ENCODE data around the gene PLTP.

Gene PLTP

GRCh38 chr20:45899046-45899835, 12.7 kb downstream of the PLTP start:
- Mint-ChIP-seq H3K4me1 (ENCODE audit: low read depth) (no peaks in the 10 kb centered on the region), H3K9me3 (ENCODE audit: low read depth) (no peaks in the 10 kb centered on the region), H3K27me3 (no peaks in the 10 kb centered on the region), H3K36me3 (peaks cover 3% of the 10 kb centered on the region), H3K4me3 (no peak overlapping the region), H3K27ac (no peak overlapping the region)

DNA sequence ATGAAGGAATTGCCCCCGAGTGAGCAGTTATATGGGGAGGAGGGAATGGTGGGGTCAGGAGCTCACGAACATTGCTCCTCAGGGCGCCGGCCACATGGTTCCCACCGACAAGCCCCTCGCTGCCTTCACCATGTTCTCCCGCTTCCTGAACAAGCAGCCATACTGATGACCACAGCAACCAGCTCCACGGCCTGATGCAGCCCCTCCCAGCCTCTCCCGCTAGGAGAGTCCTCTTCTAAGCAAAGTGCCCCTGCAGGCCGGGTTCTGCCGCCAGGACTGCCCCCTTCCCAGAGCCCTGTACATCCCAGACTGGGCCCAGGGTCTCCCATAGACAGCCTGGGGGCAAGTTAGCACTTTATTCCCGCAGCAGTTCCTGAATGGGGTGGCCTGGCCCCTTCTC, 13.7 kb downstream of the PLTP start:
- H3K36me3 Mint-ChIP-seq: peaks cover 3% of the 10 kb centered on the region
- no peaks in the 10 kb centered on the region for H3K9me3 Mint-ChIP-seq (ENCODE audit: low read depth)
- H3K27me3 Mint-ChIP-seq: no peaks in the 10 kb centered on the region
- no peak overlapping the region for H3K4me3 Mint-ChIP-seq
- H3K4me1 Mint-ChIP-seq (ENCODE audit: low read depth): peaks cover 8% of the 10 kb centered on the region
- H3K27ac Mint-ChIP-seq: no peak overlapping the region

DNA sequence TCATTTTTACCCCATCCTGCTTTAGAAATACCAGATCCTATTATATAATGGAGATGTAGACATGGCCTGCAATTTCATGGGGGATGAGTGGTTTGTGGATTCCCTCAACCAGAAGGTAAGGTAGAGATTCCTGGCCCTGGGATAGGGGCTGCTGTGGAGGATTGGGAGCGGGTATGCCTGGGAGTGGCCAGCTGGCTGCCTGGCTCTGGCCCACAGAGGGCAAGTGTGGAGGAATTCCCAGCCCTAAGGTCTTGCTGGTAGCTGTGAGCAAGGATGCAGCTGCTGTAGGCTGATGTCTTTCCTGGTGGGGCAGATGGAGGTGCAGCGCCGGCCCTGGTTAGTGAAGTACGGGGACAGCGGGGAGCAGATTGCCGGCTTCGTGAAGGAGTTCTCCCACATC, 14.3 kb downstream of the PLTP start:
- H3K27me3 Mint-ChIP-seq: no peaks in the 10 kb centered on the region
- peaks cover 3% of the 10 kb centered on the region for H3K36me3 Mint-ChIP-seq
- no peak overlapping the region for H3K27ac Mint-ChIP-seq
- peaks cover 12% of the 10 kb centered on the region for H3K4me1 Mint-ChIP-seq (ENCODE audit: low read depth)
- H3K9me3 Mint-ChIP-seq (ENCODE audit: low read depth): no peaks in the 10 kb centered on the region
- no peak overlapping the region for H3K4me3 Mint-ChIP-seq

- no peak overlapping the region for H3K27ac Mint-ChIP-seq
- H3K4me3 Mint-ChIP-seq: no peak overlapping the region
- peaks cover 3% of the 10 kb centered on the region for H3K36me3 Mint-ChIP-seq
- peaks cover 17% of the 10 kb centered on the region for H3K4me1 Mint-ChIP-seq (ENCODE audit: low read depth)
- H3K9me3 Mint-ChIP-seq (ENCODE audit: low read depth): no peaks in the 10 kb centered on the region
- H3K27me3 Mint-ChIP-seq: no peaks in the 10 kb centered on the region
Observed at GRCh38 chr20:45897289-45897688, 14.7 kb downstream of the PLTP start.

DNA sequence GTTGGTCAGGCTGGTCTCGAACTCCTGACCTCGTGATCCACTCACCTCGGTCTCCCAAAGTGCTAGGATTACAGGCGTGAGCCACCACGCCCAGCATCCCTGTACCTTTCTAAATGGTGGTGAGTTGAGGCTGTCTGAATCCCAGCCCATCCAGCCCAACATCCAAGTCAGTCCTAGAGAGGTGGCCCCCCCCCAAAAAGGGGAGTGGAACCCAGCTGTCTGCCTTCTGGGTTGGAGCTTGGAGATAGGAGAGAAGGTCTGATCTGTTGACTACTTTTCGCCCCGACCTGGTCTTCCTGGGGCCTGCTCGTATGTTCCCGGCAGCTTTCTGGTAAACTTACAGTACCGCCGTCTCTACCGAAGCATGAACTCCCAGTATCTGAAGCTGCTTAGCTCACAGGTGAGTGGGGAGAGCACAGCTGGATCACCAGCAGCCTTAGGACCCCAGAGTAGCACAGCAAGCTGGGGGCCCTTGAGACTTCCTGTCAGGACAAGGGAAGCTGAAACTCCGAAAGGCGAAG, 15.3 kb downstream of the PLTP start:
- Mint-ChIP-seq H3K36me3 (peaks cover 3% of the 10 kb centered on the region), H3K4me1 (ENCODE audit: low read depth) (peaks cover 22% of the 10 kb centered on the region), H3K27me3 (no peaks in the 10 kb centered on the region), H3K27ac (no peak overlapping the region), H3K9me3 (ENCODE audit: low read depth) (no peaks in the 10 kb centered on the region), H3K4me3 (no peak overlapping the region)

- Mint-ChIP-seq H3K36me3 (peaks cover 3% of the 10 kb centered on the region), H3K9me3 (ENCODE audit: low read depth) (no peaks in the 10 kb centered on the region), H3K4me3 (no peak overlapping the region), H3K27me3 (no peaks in the 10 kb centered on the region), H3K4me1 (ENCODE audit: low read depth) (peaks cover 29% of the 10 kb centered on the region), H3K27ac (no peak overlapping the region)
Observed at GRCh38 chr20:45894797-45895196, 17.2 kb downstream of the PLTP start.

GRCh38 chr20:45893831-45894230, 18.1 kb downstream of the PLTP start:
- H3K9me3 Mint-ChIP-seq (ENCODE audit: low read depth): no peaks in the 10 kb centered on the region
- H3K4me1 Mint-ChIP-seq (ENCODE audit: low read depth): peaks cover 33% of the 10 kb centered on the region
- no peak overlapping the region for H3K4me3 Mint-ChIP-seq
- H3K27me3 Mint-ChIP-seq: no peaks in the 10 kb centered on the region
- peak overlapping the region; percentile 58 for H3K27ac Mint-ChIP-seq
- H3K36me3 Mint-ChIP-seq: peaks cover 3% of the 10 kb centered on the region

GRCh38 chr20:45892828-45893500, 19.0 kb downstream of the PLTP start:
- no peak overlapping the region for H3K27ac Mint-ChIP-seq
- H3K27me3 Mint-ChIP-seq: no peaks in the 10 kb centered on the region
- H3K36me3 Mint-ChIP-seq: peaks cover 3% of the 10 kb centered on the region
- H3K4me3 Mint-ChIP-seq: peak overlapping the region; percentile 91
- H3K9me3 Mint-ChIP-seq (ENCODE audit: low read depth): no peaks in the 10 kb centered on the region
- H3K4me1 Mint-ChIP-seq (ENCODE audit: low read depth): peaks cover 33% of the 10 kb centered on the region

DNA sequence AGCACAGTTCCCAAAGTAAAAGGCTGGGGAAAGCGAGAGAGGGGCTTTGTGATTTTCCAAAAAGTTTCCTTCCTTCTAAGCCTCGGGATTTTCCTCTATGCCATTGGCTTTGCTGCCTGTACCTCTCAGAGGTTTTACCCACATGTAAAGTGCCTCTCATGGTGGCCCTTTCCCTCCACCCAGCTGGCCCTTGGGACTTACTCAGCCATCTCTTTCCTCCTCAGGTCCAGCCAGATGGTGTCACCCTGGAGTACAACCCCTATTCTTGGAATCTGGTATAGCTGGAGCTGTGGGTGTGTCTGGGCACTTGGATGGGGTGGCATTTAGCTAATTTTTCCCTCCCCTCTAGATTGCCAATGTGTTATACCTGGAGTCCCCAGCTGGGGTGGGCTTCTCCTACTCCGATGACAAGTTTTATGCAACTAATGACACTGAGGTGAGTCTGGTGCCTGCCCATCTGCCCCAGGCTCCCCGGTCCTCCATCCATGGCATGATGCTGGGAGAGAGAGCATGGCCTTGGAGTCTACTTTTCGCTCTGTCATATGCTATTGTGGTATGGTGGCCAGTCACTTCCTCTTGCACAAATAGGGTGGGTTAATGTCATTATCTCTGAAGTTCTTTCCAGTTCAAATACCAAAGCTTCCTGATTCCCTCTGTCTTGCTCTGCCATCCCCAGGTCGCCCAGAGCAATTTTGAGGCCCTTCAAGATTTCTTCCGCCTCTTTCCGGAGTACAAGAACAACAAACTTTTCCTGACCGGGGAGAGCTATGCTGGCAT, 19.7 kb downstream of the PLTP start:
- Mint-ChIP-seq H3K36me3 (no peaks in the 10 kb centered on the region), H3K27ac (peak overlapping the region; percentile 79), H3K27me3 (no peaks in the 10 kb centered on the region)

GRCh38 chr20:45890985-45891983, 20.7 kb downstream of the PLTP start, which contains the start of the genes CTSA and NEURL2:
TSS of gene CTSA (plus strand) at chr20:45891335. CDS start at chr20:45891569, 234 bp downstream.
TSS of gene NEURL2 (minus strand) at chr20:45891208. CDS start at chr20:45890991, 217 bp downstream.
- H3K27me3 Mint-ChIP-seq: no peaks in the 10 kb centered on the region
- no peaks in the 10 kb centered on the region for H3K9me3 Mint-ChIP-seq (ENCODE audit: low read depth)
- H3K27ac Mint-ChIP-seq: peak within 1 kb of the TSS; percentile 90
- no peaks in the 10 kb centered on the region for H3K36me3 Mint-ChIP-seq
- H3K4me1 Mint-ChIP-seq (ENCODE audit: low read depth): peaks cover 38% of the 10 kb centered on the region
- peak within 1 kb of the TSS; percentile 91 for H3K4me3 Mint-ChIP-seq

More for the DNA sequence above, 19.7 kb downstream of the PLTP start:
- peaks cover 38% of the 10 kb centered on the region for H3K4me1 Mint-ChIP-seq (ENCODE audit: low read depth)
- peak overlapping the region; percentile 91 for H3K4me3 Mint-ChIP-seq
- no peaks in the 10 kb centered on the region for H3K9me3 Mint-ChIP-seq (ENCODE audit: low read depth)

- H3K36me3 Mint-ChIP-seq: no peaks in the 10 kb centered on the region
- peak overlapping the region; percentile 91 for H3K4me3 Mint-ChIP-seq
- no peaks in the 10 kb centered on the region for H3K9me3 Mint-ChIP-seq (ENCODE audit: low read depth)
- H3K4me1 Mint-ChIP-seq (ENCODE audit: low read depth): peaks cover 44% of the 10 kb centered on the region
- no peaks in the 10 kb centered on the region for H3K27me3 Mint-ChIP-seq
- peak overlapping the region; percentile 90 for H3K27ac Mint-ChIP-seq
Observed at GRCh38 chr20:45890077-45890984, 21.6 kb downstream of the PLTP start.

- Mint-ChIP-seq H3K4me3 (no peak overlapping the region), H3K27me3 (no peaks in the 10 kb centered on the region), H3K4me1 (ENCODE audit: low read depth) (peaks cover 48% of the 10 kb centered on the region), H3K27ac (no peak overlapping the region), H3K36me3 (peaks cover 2% of the 10 kb centered on the region), H3K9me3 (ENCODE audit: low read depth) (no peaks in the 10 kb centered on the region)
Observed at GRCh38 chr20:45888681-45889080, 23.3 kb downstream of the PLTP start.

DNA sequence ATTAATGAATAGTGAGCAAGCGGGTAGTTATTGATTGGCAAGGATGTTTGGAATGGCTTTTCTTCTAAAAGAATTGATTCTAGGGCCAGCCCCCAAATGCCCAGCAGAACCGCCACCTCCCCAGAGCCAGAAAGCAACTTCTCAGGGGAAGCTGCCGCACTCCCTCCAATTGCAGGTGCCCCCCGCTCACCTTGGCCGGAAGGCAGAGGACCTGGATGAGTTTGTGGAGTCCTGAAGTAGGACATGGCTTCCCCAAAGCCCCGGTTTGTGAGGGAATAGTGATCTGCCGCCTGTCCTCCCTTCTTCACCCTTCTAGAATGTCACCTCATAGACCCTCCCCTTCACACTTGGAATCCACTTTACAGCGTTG, 24.6 kb downstream of the PLTP start, which contains the start of gene SPATA25:
Gene SPATA25 (minus strand): TSS at position 277 of the 370 bp plus-strand sequence. CDS start 32 bp downstream, at position 245.
- Mint-ChIP-seq H3K4me1 (ENCODE audit: low read depth) (peaks cover 48% of the 10 kb centered on the region), H3K27me3 (no peaks in the 10 kb centered on the region), H3K27ac (peak within 1 kb of the TSS; percentile 81), H3K9me3 (ENCODE audit: low read depth) (no peaks in the 10 kb centered on the region), H3K36me3 (peaks cover 2% of the 10 kb centered on the region), H3K4me3 (no peak within 1 kb of the TSS)

Data from activated naive CD8-positive, alpha-beta T cell (primary cell).